ENCODE results near the gene CDH15. TPM values are rescaled to one million over a fixed set of nuclear protein-coding genes. Genes with fewer than 3 reads are reported as not detected.

Gene CDH15
- total and polyA plus RNA-seq, 2 of the 13 experiments (the other 11 are each of a cell fraction or from before 2014, with no cell fraction given) = 0.74 to 2.2 TPM

- TF ChIP-seq USF2 (IDR thresholded peaks at IDR 0.05; ENCODE audit: low read depth, low read length) (no peak), USF2 (CRISPR knock-in tag; IDR thresholded peaks at IDR 0.05; ENCODE audit: borderline replicate concordance) (no peak), SATB2 (CRISPR knock-in tag; IDR thresholded peaks at IDR 0.05) (no peak), ZNF407 (CRISPR knock-in tag; IDR thresholded peaks at IDR 0.05; ENCODE audit: not compliant biosample characterization) (peak; percentile 39), ZNF230 (CRISPR knock-in tag; IDR thresholded peaks at IDR 0.05) (no peak), ZGPAT (CRISPR knock-in tag; IDR thresholded peaks at IDR 0.05) (0 out of 2 replicates have a peak, but pooled peaks have one; percentile 23), RARG (CRISPR knock-in tag; IDR thresholded peaks at IDR 0.05; ENCODE audit: low read depth) (0 out of 2 replicates have a peak, but pooled peaks have one; percentile 41), ZSCAN22 (CRISPR knock-in tag; IDR thresholded peaks at IDR 0.05) (no peak), ZNF543 (CRISPR knock-in tag; IDR thresholded peaks at IDR 0.05) (peak; percentile 40; the same call in 1 of the 2 replicates), ZNF280B (CRISPR knock-in tag; IDR thresholded peaks at IDR 0.05; ENCODE audit: borderline replicate concordance) (peak; percentile 29; the same call in 1 of the 2 replicates), MYC (CRISPR knock-in tag; IDR thresholded peaks at IDR 0.05; ENCODE audit: borderline replicate concordance) (0 out of 2 replicates have a peak, but pooled peaks have one; percentile 25)
Measured at GRCh38 chr16:89184933-89185794, 13.6 kb downstream of the CDH15 start (continued).
